WTC11 (cell line): ENCODE measurements around the gene FOXG1. TPM values are rescaled to one million over a fixed set of nuclear protein-coding genes. Genes with fewer than 3 reads are reported as not detected.

Experiments used
- ATAC-seq: fragments of 200-7000 bp; cut with Tn5 transposase; 2 replicates; pipeline ENCODE4 v1.10.0; 2021; ENCODE audit warnings: mild to moderate bottlenecking, moderate library complexity
- CTCF ChIA-PET: fragments of 300-600 bp; sonication (Branson Sonifier 250); formaldehyde crosslinking; loops from one replicate; lab custom pipeline; 2021; ENCODE audit warnings: antibody characterized with exemption; lab: Charles Lee
- POLR2A ChIA-PET: fragments of 350-600 bp; sonication (Branson Sonifier 250); formaldehyde crosslinking; loops from one replicate; lab custom pipeline; 2021; ENCODE audit warnings: antibody characterized with exemption; lab: Charles Lee
- DNase-seq: peaks from one replicate; pipeline ENCODE4 v3.0.0; 2021; ENCODE audit warnings: low spot score
- H3K27ac Mint-ChIP-seq: 2 replicates; pipeline ENCODE4 v1.8.0; 2021; ENCODE audit warnings: mixed read lengths
- H3K27me3 Mint-ChIP-seq: 2 replicates; pipeline ENCODE4 v1.8.0; 2021; ENCODE audit warnings: low read depth, mild to moderate bottlenecking, moderate library complexity, mixed read lengths
- H3K36me3 Mint-ChIP-seq: 2 replicates; pipeline ENCODE4 v1.8.0; 2021; ENCODE audit warnings: mixed read lengths
- H3K4me1 Mint-ChIP-seq: 2 replicates; pipeline ENCODE4 v1.8.0; 2022; ENCODE audit warnings: mixed read lengths
- H3K4me3 Mint-ChIP-seq: 2 replicates; pipeline ENCODE4 v1.8.0; 2021; ENCODE audit warnings: mild to moderate bottlenecking, moderate library complexity, mixed read lengths
- H3K9me3 Mint-ChIP-seq: 2 replicates; pipeline ENCODE4 v1.8.0; 2021; ENCODE audit warnings: mixed read lengths
- CBFB ChIP-seq: sonication (generic); formaldehyde crosslinking; IDR thresholded peaks from 2 replicates; pipeline ENCODE4 v1.8.1; 2022; ENCODE audit warnings: mild to moderate bottlenecking, low read depth, missing genetic modification reagents
- E2F4 ChIP-seq: sonication (generic); formaldehyde crosslinking; IDR thresholded peaks from 2 replicates; pipeline ENCODE4 v1.8.1; 2022; ENCODE audit warnings: low read depth, mild to moderate bottlenecking, moderate library complexity, missing genetic modification reagents, borderline replicate concordance
- ELF4 ChIP-seq: sonication (generic); formaldehyde crosslinking; IDR thresholded peaks from 2 replicates; pipeline ENCODE4 v1.8.1; 2022; ENCODE audit warnings: low read depth, mild to moderate bottlenecking, moderate library complexity, missing genetic modification reagents
- EMX1 ChIP-seq: fragments of 250-450 bp; sonication (Bioruptor Pico); IDR thresholded peaks from 2 replicates; pipeline ENCODE4 v1.8.0; 2021; ENCODE audit warnings: mild to moderate bottlenecking
- FOXP4 ChIP-seq: sonication (generic); formaldehyde crosslinking; IDR thresholded peaks from 2 replicates; pipeline ENCODE4 v1.8.0; 2022; ENCODE audit warnings: mild to moderate bottlenecking, missing genetic modification reagents
- GABPB1 ChIP-seq: sonication (generic); formaldehyde crosslinking; IDR thresholded peaks from 2 replicates; pipeline ENCODE4 v1.8.1; 2023; ENCODE audit warnings: mild to moderate bottlenecking, missing genetic modification reagents
- GTF2I ChIP-seq: fragments of 250-450 bp; sonication (Bioruptor Pico); conservative IDR thresholded peaks from 2 replicates; pipeline ENCODE4 v1.4.0; 2021; ENCODE audit warnings: mild to moderate bottlenecking
- HMGA2 ChIP-seq: fragments of 250-450 bp; sonication (Bioruptor Pico); IDR thresholded peaks from 2 replicates; pipeline ENCODE4 v1.4.0; 2021; ENCODE audit warnings: mild to moderate bottlenecking, moderate library complexity
- HMGXB4 ChIP-seq: sonication (generic); formaldehyde crosslinking; IDR thresholded peaks from 2 replicates; pipeline ENCODE4 v1.8.1; 2023; ENCODE audit warnings: mild to moderate bottlenecking, moderate library complexity, missing genetic modification reagents
- JUN ChIP-seq: sonication (generic); formaldehyde crosslinking; IDR thresholded peaks from 2 replicates; pipeline ENCODE4 v1.8.0; 2023; ENCODE audit warnings: mild to moderate bottlenecking, missing genetic modification reagents
- NR1H2 ChIP-seq: sonication (generic); formaldehyde crosslinking; IDR thresholded peaks from 2 replicates; pipeline ENCODE4 v1.9.0; 2021; ENCODE audit warnings: mild to moderate bottlenecking, moderate library complexity, missing genetic modification reagents
- SMAD3 ChIP-seq: sonication (generic); formaldehyde crosslinking; IDR thresholded peaks from 2 replicates; pipeline ENCODE4 v1.8.0; 2022; ENCODE audit warnings: missing genetic modification reagents, mild to moderate bottlenecking, borderline replicate concordance
- STAT6 ChIP-seq: sonication (generic); formaldehyde crosslinking; conservative IDR thresholded peaks from 2 replicates; pipeline ENCODE4 v1.8.1; 2023; ENCODE audit warnings: mild to moderate bottlenecking, low read depth, missing genetic modification reagents, moderate library complexity
- TCF7 ChIP-seq: sonication (generic); formaldehyde crosslinking; IDR thresholded peaks from 2 replicates; pipeline ENCODE4 v1.8.0; 2022; ENCODE audit warnings: mild to moderate bottlenecking, low read depth, missing genetic modification reagents, moderate library complexity
- TP53 ChIP-seq: sonication (generic); formaldehyde crosslinking; IDR thresholded peaks from 2 replicates; pipeline ENCODE4 v1.8.1; 2023; ENCODE audit warnings: mild to moderate bottlenecking, missing genetic modification reagents
- ZBTB21 ChIP-seq: sonication (generic); formaldehyde crosslinking; IDR thresholded peaks from 2 replicates; pipeline ENCODE4 v1.8.1; 2023; ENCODE audit warnings: mild to moderate bottlenecking, missing genetic modification reagents, borderline replicate concordance
- ZNF232 ChIP-seq: sonication (generic); formaldehyde crosslinking; IDR thresholded peaks from 2 replicates; pipeline ENCODE4 v1.8.0; 2022; ENCODE audit warnings: mild to moderate bottlenecking, missing genetic modification reagents
- ZNF263 ChIP-seq: sonication (generic); formaldehyde crosslinking; IDR thresholded peaks from 2 replicates; pipeline ENCODE4 v1.8.1; 2022; ENCODE audit warnings: low read depth, mild to moderate bottlenecking, moderate library complexity, missing genetic modification reagents
- ZNF317 ChIP-seq: sonication (generic); formaldehyde crosslinking; IDR thresholded peaks from 2 replicates; pipeline ENCODE4 v1.8.1; 2023; ENCODE audit warnings: low read depth, mild to moderate bottlenecking, moderate library complexity, missing genetic modification reagents, borderline replicate concordance
- ZNF423 ChIP-seq: fragments of 250-450 bp; sonication (Bioruptor Pico); IDR thresholded peaks from 2 replicates; pipeline ENCODE4 v2.1.2; 2022; ENCODE audit warnings: mild to moderate bottlenecking, moderate library complexity
- total RNA-seq: library from RNA; stranded (reverse); gene quantifications from 3 replicates; pipeline ENCODE4 v1.2.3, GENCODE V29; 2021
- TF ChIP-seq, protein P1 (sequence below): sonication (generic); formaldehyde crosslinking; IDR thresholded peaks from 2 replicates; pipeline ENCODE4 v1.8.1; 2023; ENCODE audit warnings: mild to moderate bottlenecking, missing genetic modification reagents
- TF ChIP-seq, protein P2 (sequence below): sonication (generic); formaldehyde crosslinking; conservative IDR thresholded peaks from 2 replicates; pipeline ENCODE4 v1.8.1; 2022; ENCODE audit warnings: mild to moderate bottlenecking, missing genetic modification reagents
- TF ChIP-seq, protein P3 (sequence below): fragments of 250-450 bp; sonication (Bioruptor Pico); IDR thresholded peaks from 2 replicates; pipeline ENCODE4 v2.1.2; 2022; ENCODE audit warnings: mild to moderate bottlenecking, moderate library complexity
- TF ChIP-seq, protein P4 (sequence below): sonication (generic); formaldehyde crosslinking; IDR thresholded peaks from 2 replicates; pipeline ENCODE4 v1.8.0; 2022; ENCODE audit warnings: mild to moderate bottlenecking, missing genetic modification reagents

FOXG1 gene
- total RNA-seq, 1 experiment from 2014 or later: 0.09 TPM

DNA sequence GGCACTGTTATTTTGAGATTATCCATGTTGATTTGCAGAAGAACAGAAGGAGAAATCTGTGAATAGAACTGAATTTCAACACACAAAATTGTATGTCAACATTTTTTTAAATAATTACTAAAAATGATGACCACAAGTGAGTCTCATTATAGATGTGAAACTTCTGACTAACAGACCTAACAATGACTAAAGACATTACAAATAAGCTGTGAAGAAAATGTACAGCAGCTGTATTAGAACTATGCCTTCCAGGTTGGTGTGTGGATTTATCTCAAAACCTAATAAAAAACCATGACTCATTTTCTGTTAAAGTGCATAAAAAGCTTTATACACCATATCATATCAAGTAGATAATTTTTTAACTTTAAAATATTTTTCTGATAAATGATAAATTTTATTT, 22.5 kb upstream of the FOXG1 start:
- no peak for DNase-seq
- Mint-ChIP-seq H3K4me1 (no peaks in the 10 kb centered on the region), H3K9me3 (peaks cover 15% of the 10 kb centered on the region)
- POLR2A ChIA-PET: no interaction called here
- TF ChIP-seq NR1H2 (no peak), HMGA2 (CRISPR knock-in tag) (no peak), EMX1 (CRISPR knock-in tag) (no peak), JUN (CRISPR knock-in tag) (no peak), GTF2I (CRISPR knock-in tag) (no peak)
- TF ChIP-seq, all 79 proteins: peak for 0
- Mint-ChIP-seq H3K27ac (no peak overlapping the region), H3K36me3 (peaks cover 3% of the 10 kb centered on the region), H3K4me3 (no peak overlapping the region), H3K27me3 (no peaks in the 10 kb centered on the region)
- CTCF ChIA-PET: no interaction called here
- no peak for ATAC-seq

DNA sequence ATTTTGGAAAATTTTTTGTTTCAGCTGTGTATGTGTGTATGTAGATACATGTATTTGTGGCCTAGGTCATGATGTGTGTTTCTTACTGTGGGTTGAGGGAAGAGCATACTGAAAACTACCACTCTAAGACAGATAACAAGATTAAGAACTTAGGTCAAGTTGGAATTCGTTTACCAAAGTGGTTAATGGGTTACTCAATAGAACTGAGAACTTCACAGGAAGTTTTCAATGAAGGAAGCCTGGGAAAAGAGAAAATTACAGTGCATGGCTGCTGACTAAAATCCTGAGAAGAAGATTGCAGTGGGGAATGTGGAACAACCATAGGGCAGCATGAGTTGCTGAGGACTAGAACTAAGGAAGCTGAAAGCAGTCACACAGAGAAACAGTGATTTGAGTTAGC, 21.4 kb upstream of the FOXG1 start:
- POLR2A ChIA-PET: no interaction called here
- TF ChIP-seq ZNF317: no peak
- TF ChIP-seq HMGXB4 (CRISPR knock-in tag): no peak
- TF ChIP-seq, protein P1, sequence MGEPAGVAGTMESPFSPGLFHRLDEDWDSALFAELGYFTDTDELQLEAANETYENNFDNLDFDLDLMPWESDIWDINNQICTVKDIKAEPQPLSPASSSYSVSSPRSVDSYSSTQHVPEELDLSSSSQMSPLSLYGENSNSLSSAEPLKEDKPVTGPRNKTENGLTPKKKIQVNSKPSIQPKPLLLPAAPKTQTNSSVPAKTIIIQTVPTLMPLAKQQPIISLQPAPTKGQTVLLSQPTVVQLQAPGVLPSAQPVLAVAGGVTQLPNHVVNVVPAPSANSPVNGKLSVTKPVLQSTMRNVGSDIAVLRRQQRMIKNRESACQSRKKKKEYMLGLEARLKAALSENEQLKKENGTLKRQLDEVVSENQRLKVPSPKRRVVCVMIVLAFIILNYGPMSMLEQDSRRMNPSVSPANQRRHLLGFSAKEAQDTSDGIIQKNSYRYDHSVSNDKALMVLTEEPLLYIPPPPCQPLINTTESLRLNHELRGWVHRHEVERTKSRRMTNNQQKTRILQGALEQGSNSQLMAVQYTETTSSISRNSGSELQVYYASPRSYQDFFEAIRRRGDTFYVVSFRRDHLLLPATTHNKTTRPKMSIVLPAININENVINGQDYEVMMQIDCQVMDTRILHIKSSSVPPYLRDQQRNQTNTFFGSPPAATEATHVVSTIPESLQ: no peak
- TF ChIP-seq, protein P2, sequence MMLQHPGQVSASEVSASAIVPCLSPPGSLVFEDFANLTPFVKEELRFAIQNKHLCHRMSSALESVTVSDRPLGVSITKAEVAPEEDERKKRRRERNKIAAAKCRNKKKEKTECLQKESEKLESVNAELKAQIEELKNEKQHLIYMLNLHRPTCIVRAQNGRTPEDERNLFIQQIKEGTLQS (CRISPR knock-in tag): no peak
- TF ChIP-seq CBFB: no peak
- TF ChIP-seq ZNF263 (CRISPR knock-in tag): no peak
- no peak for TF ChIP-seq FOXP4 (CRISPR knock-in tag)
- TF ChIP-seq ZNF423 (CRISPR knock-in tag): no peak
- TF ChIP-seq TP53 (CRISPR knock-in tag): no peak
- TF ChIP-seq, protein P3, sequence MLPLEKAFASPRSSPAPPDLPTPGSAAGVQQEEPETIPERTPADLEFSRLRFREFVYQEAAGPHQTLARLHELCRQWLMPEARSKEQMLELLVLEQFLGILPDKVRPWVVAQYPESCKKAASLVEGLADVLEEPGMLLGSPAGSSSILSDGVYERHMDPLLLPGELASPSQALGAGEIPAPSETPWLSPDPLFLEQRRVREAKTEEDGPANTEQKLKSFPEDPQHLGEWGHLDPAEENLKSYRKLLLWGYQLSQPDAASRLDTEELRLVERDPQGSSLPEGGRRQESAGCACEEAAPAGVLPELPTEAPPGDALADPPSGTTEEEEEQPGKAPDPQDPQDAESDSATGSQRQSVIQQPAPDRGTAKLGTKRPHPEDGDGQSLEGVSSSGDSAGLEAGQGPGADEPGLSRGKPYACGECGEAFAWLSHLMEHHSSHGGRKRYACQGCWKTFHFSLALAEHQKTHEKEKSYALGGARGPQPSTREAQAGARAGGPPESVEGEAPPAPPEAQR: no peak
- TF ChIP-seq STAT6 (CRISPR knock-in tag): no peak
- TF ChIP-seq, protein P4, sequence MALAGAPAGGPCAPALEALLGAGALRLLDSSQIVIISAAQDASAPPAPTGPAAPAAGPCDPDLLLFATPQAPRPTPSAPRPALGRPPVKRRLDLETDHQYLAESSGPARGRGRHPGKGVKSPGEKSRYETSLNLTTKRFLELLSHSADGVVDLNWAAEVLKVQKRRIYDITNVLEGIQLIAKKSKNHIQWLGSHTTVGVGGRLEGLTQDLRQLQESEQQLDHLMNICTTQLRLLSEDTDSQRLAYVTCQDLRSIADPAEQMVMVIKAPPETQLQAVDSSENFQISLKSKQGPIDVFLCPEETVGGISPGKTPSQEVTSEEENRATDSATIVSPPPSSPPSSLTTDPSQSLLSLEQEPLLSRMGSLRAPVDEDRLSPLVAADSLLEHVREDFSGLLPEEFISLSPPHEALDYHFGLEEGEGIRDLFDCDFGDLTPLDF (CRISPR knock-in tag): no peak
- TF ChIP-seq TCF7 (CRISPR knock-in tag): no peak
- no peak for TF ChIP-seq GABPB1 (CRISPR knock-in tag)
- no peak for TF ChIP-seq E2F4 (CRISPR knock-in tag)
- TF ChIP-seq ZBTB21 (CRISPR knock-in tag): no peak
- TF ChIP-seq ZNF232 (CRISPR knock-in tag): no peak
- TF ChIP-seq SMAD3: no peak
- TF ChIP-seq ELF4: no peak

More for the DNA sequence above, 21.4 kb upstream of the FOXG1 start:
- no peak for ATAC-seq
- Mint-ChIP-seq H3K27ac (no peak overlapping the region), H3K4me3 (no peak overlapping the region), H3K9me3 (peaks cover 15% of the 10 kb centered on the region), H3K36me3 (peaks cover 3% of the 10 kb centered on the region), H3K27me3 (no peaks in the 10 kb centered on the region), H3K4me1 (no peaks in the 10 kb centered on the region)
- no peak for DNase-seq
- CTCF ChIA-PET: no interaction called here
